GM21576 (cell line): ENCODE data around the gene FZD4.
"Not testable (repeated sequence)": the region's sequence is repeated elsewhere in the genome, so short reads cannot be mapped to it uniquely, and the experiment has no call there.

Source experiments
- ATAC-seq: cut with Tn5 transposase; IDR thresholded peaks from one replicate; pipeline ENCODE4 v1.9.1; 2021; ENCODE audit warnings: mild to moderate bottlenecking, moderate library complexity; ENCODE audit not compliant: unreplicated experiment

The FZD4 gene

GRCh38 chr11:86915850-86916249 lies 39.3 kb downstream of the FZD4 start:
- not testable (repeated sequence) for ATAC-seq

- no peak for ATAC-seq
Measured at GRCh38 chr11:86914865-86915519, 40.2 kb downstream of the FZD4 start.

GRCh38 chr11:86912238-86912637 lies 43.0 kb downstream of the FZD4 start:
- ATAC-seq = no peak

- ATAC-seq = no peak
Measured at GRCh38 chr11:86910592-86910991, 44.6 kb downstream of the FZD4 start.

DNA sequence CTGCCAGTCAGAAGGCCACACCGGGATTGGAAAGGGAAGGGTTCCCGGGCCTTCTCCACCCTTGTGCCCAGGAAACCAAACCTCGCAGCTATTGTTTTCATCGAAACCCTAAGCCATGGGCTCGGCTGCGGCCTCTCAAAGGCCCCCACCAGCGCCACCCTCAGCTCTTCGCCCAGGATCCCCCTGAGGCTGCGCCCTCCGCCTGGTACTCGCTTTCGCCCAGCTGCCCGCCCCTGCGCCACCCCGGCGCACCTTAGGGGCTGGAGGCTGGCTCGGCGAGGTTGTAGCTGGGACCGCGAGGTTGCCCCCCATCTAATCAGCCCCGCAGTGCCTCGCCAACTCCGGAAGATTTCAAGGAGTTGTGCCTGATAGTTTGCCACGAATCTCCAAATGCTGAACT lies 49.0 kb downstream of the FZD4 start:
- no peak for ATAC-seq

GRCh38 chr11:86905252-86905651 lies 49.9 kb downstream of the FZD4 start:
- no peak for ATAC-seq

DNA sequence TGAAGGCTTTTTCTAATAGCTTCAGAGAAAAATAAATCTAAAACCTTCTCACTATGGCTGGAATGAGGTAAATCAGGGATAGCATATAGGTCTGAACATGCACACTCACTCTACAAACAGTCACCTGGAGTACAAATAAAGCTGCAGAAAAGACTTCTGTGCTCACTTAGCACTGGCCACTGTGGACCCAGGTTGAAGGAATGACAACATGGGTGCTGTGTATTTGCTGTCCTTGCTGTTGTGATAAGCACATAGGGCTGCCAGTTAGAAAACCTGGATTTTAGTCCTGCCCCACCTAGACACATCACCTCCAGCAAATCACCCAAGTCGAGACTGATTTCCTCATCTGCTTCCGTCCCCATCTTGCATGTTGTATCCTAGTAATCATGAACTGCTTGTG lies 51.2 kb downstream of the FZD4 start:
- ATAC-seq = no peak

DNA sequence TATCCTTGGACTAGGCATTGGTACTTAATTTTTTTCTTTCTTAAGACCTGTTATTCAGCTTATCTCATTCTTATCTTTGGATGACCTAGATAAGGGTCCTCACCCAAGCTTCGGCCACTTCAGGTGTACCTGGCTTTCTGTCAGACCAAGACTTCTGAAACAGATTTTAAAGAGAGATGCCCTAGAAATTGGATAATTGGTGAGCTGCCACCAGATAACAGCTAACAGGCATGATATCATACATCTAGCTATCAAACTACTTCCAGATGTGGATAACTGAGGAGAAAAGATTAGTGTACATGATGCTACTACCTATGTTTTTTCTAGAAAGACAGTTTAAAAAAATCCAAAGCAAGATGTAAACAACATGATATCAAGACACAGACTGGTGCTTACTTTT lies 52.9 kb downstream of the FZD4 start:
- ATAC-seq = no peak

DNA sequence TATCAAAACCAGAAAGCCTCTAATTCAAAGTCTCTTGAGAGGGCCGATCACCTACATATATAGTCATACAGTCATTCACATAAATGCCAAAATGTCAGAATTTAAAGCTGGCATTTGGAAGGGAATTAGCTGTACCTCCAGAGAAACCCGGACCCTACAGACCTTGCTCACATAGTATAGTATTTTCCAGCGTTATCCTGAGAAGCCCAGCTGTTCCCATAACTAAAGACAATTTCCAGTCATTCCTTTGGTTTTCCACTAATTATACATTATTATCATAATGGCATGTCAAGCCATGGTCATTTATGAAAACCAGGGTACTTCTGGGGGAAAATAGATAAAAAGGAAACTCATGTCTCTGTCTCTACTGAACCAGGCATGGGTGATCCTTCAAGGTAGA lies 53.6 kb downstream of the FZD4 start:
- no peak for ATAC-seq

DNA sequence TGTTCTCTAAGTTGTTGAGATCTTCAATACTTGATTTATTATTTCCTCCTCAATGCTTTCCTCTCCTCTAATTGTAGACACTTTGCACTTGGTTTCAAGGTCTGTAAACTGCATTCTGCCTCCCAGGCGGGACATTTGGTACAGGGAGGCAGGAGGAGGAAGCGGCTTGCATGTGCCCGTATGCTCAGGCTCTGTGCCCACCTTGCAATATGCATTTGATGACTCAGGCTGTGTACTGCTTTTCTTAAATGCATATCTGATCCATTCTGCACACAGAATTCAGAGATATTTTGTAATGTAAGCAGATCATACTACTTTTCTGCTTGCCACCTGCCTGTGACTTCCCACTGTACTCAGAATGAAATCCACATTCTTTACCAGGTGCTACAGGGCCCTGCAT lies 55.0 kb downstream of the FZD4 start:
- ATAC-seq = no peak

- ATAC-seq = no peak
Measured at GRCh38 chr11:86898689-86899088, 56.5 kb downstream of the FZD4 start.

DNA sequence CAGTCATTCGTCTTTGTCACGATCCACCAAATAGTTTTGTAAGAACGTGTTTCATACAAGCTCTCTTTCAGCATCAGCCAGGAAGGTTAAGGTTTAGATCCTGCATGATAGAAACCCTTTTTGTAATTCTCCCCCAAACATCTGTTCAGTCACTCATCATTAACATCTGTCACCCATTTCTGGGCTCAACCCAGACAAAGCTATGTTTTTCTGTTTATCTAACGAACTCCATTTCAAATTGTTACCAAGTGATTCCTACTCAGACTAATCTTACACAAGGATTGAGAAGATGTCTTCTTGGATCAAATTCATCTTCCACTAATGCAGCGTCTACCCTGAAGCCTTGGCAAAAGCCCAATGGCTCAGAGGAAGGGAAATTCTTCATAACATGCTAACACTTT lies 58.8 kb downstream of the FZD4 start:
- no peak for ATAC-seq
